Tibial nerve (tissue), 3 donors: ENCODE measurements around the gene CTNNBIP1.

Experiments used
- CTCF ChIP-seq, 5 experiments: fragments of 200-600 bp in 3 of 5; fragments of 450-650 bp in 2 of 5; sonication (generic) in 3 of 5; IDR thresholded peaks; one replicate each; pipeline ENCODE4 v1.5.1; 2016 to 2019; ENCODE audit warnings: antibody characterized with exemption in 5 of 5, mild to moderate bottlenecking in 3 of 5, moderate library complexity in 2 of 5
- POLR2A ChIP-seq, 2 donors: fragments of 450-650 bp; IDR thresholded peaks; one replicate each; pipeline ENCODE4 v1.6.1; 2017; ENCODE audit warnings: antibody characterized with exemption in 2 of 2, mild to moderate bottlenecking in 2 of 2, moderate library complexity in 2 of 2

- no peak for TF ChIP-seq CTCF (IDR thresholded peaks at IDR 0.05)
- TF ChIP-seq POLR2A (IDR thresholded peaks at IDR 0.05): no peak
Measured at GRCh38 chr1:9916452-9916851, 6.4 kb upstream of the CTNNBIP1 start.
